Chondrocyte (in vitro differentiated cells): Measurements from ENCODE around the gene EOMES. TPM values are rescaled to one million over a fixed set of nuclear protein-coding genes. Genes with fewer than 3 reads are reported as not detected.

ENCODE experiments used
- DNase-seq: peaks from one replicate; pipeline ENCODE4 v3.0.0; 2021; ENCODE audit warnings: mixed read lengths, low spot score
- H3K27ac Mint-ChIP-seq: one replicate; pipeline ENCODE4 v1.8.0; 2021; ENCODE audit warnings: mild to moderate bottlenecking, moderate library complexity, mixed read lengths; ENCODE audit not compliant: unreplicated experiment
- H3K27me3 Mint-ChIP-seq: 2 replicates; pipeline ENCODE4 v1.8.0; 2021; ENCODE audit warnings: low read depth, mixed read lengths
- H3K36me3 Mint-ChIP-seq: 2 replicates; pipeline ENCODE4 v1.8.0; 2021; ENCODE audit warnings: low read depth, mixed read lengths
- H3K4me1 Mint-ChIP-seq: 2 replicates; pipeline ENCODE4 v1.8.0; 2021; ENCODE audit warnings: low read depth, mild to moderate bottlenecking, mixed read lengths
- H3K4me3 Mint-ChIP-seq: one replicate; pipeline ENCODE4 v1.8.0; 2021; ENCODE audit warnings: mild to moderate bottlenecking, moderate library complexity, mixed read lengths; ENCODE audit not compliant: unreplicated experiment
- H3K9me3 Mint-ChIP-seq: 2 replicates; pipeline ENCODE4 v1.8.0; 2021; ENCODE audit warnings: low read depth, mixed read lengths
- total RNA-seq: library from RNA; stranded (reverse); gene quantifications from 3 replicates; pipeline ENCODE4 v1.2.1, GENCODE V29; 2021
- TF ChIP-seq, protein P1 (sequence below): fragments of 200-600 bp; sonication (generic); IDR thresholded peaks from 2 replicates; pipeline ENCODE4 v1.5.0; 2021; ENCODE audit warnings: antibody characterized with exemption, mild to moderate bottlenecking, moderate library complexity

EOMES gene
- total RNA-seq, 1 donor from 2014 or later: not detected

DNA sequence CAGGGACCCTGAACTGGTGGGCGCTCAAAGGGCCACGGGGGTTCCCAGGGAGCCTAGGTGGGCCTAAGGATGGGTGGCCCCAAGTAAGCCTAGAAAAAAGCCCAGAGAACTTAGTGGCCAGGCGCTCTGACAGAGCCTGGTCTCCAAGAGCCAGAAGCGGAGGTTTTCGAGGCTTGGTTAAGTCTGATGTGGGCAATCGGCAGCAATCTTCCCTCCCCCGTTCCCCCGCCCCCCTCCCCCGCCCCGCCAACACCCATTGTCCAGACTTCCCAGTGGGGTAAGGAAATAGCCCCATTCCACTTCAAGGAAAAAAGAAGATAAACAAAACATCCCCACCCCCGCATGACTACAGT lies 6.7 kb downstream of the EOMES start:
- Mint-ChIP-seq H3K27me3 (peaks cover 82% of the 10 kb centered on the region), H3K4me3 (peak overlapping the region; percentile 46), H3K4me1 (peaks cover 31% of the 10 kb centered on the region), H3K36me3 (no peaks in the 10 kb centered on the region), H3K9me3 (no peaks in the 10 kb centered on the region), H3K27ac (no peak overlapping the region)
- no peak for DNase-seq
- TF ChIP-seq, protein P1, sequence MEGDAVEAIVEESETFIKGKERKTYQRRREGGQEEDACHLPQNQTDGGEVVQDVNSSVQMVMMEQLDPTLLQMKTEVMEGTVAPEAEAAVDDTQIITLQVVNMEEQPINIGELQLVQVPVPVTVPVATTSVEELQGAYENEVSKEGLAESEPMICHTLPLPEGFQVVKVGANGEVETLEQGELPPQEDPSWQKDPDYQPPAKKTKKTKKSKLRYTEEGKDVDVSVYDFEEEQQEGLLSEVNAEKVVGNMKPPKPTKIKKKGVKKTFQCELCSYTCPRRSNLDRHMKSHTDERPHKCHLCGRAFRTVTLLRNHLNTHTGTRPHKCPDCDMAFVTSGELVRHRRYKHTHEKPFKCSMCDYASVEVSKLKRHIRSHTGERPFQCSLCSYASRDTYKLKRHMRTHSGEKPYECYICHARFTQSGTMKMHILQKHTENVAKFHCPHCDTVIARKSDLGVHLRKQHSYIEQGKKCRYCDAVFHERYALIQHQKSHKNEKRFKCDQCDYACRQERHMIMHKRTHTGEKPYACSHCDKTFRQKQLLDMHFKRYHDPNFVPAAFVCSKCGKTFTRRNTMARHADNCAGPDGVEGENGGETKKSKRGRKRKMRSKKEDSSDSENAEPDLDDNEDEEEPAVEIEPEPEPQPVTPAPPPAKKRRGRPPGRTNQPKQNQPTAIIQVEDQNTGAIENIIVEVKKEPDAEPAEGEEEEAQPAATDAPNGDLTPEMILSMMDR: no peak

DNA sequence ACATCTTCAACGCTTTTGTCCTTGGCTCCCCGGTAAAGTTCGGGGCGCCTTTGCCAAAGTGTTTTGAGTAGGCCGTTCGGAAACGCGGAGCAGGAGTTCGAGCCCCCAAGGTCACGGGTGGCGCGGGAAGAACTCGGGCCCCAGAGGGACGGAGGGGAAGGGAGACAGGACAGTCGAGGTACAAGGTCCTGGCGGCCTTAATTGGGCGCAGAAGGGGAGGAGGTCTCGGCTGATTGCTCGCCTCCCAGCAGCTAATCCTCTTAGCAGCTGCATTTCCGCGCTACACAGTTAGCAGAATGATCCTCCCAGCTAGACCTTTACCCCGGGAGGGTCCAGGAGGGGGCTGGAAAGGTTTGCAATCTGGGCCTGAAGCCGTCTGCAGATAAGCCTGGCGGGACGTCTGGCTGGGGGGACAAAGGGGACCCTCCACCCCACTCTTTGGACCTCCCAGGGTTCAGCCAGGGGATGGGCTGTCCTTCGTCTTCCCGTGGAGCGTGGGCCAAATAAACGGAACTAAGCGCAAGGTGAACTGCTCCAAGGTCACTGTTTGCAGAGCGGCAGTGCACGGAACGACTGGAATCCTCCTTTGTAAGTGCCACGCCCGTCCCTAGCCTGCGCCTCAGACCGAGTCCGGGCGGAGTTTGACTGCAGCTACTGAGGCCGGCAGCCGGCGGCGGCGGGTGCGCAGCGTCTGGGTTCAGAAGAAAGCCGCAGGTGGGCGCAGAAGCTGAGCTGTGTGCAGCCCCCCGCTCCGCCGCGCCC lies 7.2 kb downstream of the EOMES start:
- TF ChIP-seq, protein P1: no peak
- Mint-ChIP-seq H3K4me1 (peaks cover 31% of the 10 kb centered on the region), H3K27ac (no peak overlapping the region), H3K4me3 (peak overlapping the region; percentile 46), H3K36me3 (no peaks in the 10 kb centered on the region), H3K9me3 (no peaks in the 10 kb centered on the region), H3K27me3 (peaks cover 80% of the 10 kb centered on the region)
- DNase-seq: no peak

DNA sequence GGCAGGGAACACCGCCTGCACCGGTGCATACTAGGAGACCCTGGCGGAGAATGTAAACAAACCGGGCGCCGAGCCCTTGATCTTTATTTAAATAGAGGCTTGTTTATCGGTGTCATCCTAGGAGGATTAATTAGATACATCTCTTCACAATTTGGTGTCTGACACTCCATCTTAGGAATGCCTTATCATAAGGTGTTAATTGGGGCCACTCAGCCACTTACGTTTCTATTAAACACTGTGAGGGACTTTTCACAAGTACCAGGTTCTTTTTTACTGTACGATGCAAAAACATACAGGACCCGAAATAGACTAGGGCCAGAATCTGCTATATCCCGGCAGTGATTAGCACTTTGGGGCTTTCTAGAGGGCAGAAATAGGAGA lies 8.0 kb downstream of the EOMES start:
- no peak for DNase-seq

DNA sequence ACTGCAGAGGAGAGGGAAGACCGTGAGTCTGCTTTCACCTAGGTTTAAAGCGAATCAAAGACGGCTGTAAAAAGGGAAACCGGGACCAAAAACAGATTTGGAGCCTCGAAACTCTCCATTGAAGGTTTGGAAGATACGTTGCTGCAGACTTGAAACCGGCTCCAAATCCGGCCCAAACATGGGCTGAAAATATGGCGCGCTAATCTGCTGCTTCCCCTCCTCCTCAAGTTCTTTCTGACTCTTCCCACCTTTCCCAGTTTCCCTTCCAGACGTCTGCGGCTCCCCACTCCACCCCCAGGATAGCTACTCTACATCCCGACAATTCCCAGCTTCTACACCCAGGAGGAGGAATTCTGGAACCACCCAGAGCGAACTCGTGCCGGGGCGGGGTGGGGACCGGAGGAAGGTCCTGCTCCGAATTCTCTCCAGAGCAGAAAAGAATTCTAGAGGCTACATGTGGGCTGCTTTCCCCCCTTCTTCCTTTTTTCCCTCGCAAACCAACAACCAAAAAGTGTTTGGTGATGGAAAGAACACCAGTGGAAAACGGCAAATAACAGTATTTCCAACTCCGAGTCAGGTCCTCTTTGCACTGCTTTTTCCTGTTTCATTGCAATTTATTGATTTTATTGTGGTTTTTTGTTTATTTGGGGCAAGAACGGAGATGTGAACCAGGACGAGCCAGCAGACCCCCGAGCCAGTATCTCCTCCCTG lies 8.5 kb downstream of the EOMES start:
- Mint-ChIP-seq H3K27ac (no peak overlapping the region), H3K27me3 (peaks cover 75% of the 10 kb centered on the region), H3K4me1 (peaks cover 31% of the 10 kb centered on the region), H3K9me3 (no peaks in the 10 kb centered on the region), H3K36me3 (no peaks in the 10 kb centered on the region), H3K4me3 (peak overlapping the region; percentile 87)
- DNase-seq: no peak
- TF ChIP-seq, protein P1: no peak

More for the DNA sequence above, 8.0 kb downstream of the EOMES start:
- Mint-ChIP-seq H3K4me3 (peak overlapping the region; percentile 87), H3K9me3 (no peaks in the 10 kb centered on the region), H3K4me1 (peaks cover 31% of the 10 kb centered on the region), H3K27ac (no peak overlapping the region), H3K27me3 (peaks cover 76% of the 10 kb centered on the region), H3K36me3 (no peaks in the 10 kb centered on the region)
- TF ChIP-seq, protein P1: no peak

DNA sequence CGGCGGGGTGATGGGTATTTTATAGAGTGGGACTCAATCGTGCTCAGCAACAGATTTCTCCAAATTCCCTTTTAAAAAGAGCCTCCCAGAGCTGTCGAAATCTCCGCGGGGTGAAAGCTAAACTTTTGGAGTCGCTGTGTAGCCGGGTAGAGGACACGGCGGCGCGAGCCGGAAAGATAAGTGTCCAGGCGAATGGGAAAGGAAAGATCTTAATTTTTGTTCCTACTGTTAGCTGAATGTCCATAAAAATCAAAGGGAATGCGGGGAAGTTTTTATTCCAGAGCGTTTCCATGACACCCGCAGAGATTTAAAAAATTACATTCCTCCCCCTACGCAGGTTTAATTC lies 9.1 kb downstream of the EOMES start:
- Mint-ChIP-seq H3K27me3 (peaks cover 73% of the 10 kb centered on the region), H3K9me3 (no peaks in the 10 kb centered on the region), H3K36me3 (no peaks in the 10 kb centered on the region), H3K4me3 (peak overlapping the region; percentile 87), H3K4me1 (peaks cover 31% of the 10 kb centered on the region), H3K27ac (no peak overlapping the region)
- TF ChIP-seq, protein P1: no peak
- no peak for DNase-seq
